G401.6 (cell line): ENCODE data around the gene RIPPLY2.
"Not testable (repeated sequence)": the region's sequence is repeated elsewhere in the genome, so short reads cannot be mapped to it uniquely, and the experiment has no call there.

Experiments used
- FAIRE-seq: peaks from 2 replicates; lab custom pipeline; 2012; peaks lifted over from hg19 to GRCh38; lab: Jason Lieb, UNC

Gene RIPPLY2, protein sequence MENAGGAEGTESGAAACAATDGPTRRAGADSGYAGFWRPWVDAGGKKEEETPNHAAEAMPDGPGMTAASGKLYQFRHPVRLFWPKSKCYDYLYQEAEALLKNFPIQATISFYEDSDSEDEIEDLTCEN

DNA sequence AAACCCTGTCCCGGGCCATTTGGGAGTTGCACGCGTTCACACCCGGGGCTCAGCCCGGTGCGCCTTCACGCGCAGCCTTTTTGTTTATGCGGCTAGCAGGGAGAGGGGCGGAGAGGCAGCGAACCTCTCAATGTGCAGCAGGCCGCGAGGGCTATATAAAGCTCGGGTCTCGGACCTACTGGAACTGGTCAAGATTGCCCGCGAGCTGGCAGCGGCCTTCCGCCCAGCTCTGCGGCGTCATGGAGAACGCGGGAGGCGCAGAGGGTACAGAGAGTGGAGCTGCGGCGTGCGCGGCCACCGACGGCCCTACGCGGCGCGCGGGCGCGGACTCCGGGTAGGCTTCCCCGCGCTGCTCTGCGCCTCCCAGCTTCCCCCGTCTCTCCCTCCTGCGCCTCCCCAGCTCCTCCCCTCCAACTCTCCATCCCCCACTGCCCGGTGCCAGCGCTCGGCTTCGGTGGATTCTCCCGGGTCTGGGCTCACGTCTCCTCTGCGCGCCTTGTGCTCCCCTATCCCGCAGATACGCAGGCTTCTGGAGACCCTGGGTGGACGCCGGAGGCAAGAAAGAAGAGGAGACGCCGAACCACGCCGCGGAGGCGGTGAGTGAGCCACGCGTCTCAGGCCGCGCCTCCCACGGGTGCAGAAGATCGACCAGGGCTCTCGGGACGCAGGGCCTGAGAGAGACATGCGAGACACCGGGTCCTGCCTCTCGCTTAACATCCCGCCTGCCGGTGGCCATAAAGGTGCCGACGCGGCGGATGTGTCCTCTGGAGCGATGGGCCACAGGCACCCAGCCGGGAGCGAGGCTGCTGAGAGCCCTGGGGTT, at the start of gene RIPPLY2:
TSS of gene RIPPLY2 (plus strand) at position 183 of the 823 bp plus-strand sequence. CDS start at position 240, 57 bp downstream.
- no peak for FAIRE-seq

- not testable (repeated sequence) for FAIRE-seq
Observed at GRCh38 chr6:83803492-83803891, 49.7 kb upstream of the RIPPLY2 start.

DNA sequence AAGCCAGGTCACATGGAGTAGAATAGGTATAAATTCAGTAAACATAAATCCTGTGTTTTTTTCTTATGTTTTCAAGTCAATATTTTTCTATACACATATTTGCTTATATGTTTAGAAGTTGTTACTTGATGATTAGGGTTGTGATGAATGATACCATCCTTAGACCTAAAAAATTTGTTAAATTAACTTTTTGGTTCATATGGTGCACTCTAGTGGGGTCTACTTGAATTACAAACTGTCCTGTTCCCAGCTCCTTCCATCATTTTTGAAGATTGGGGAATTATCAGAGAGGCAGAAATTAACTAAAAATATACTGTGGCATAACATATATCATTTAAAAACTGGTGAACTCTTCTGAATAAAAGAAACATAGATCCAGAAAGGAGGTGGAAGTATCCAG, 48.3 kb upstream of the RIPPLY2 start:
- no peak for FAIRE-seq

GRCh38 chr6:83808005-83808404, 45.2 kb upstream of the RIPPLY2 start:
- no peak for FAIRE-seq

DNA sequence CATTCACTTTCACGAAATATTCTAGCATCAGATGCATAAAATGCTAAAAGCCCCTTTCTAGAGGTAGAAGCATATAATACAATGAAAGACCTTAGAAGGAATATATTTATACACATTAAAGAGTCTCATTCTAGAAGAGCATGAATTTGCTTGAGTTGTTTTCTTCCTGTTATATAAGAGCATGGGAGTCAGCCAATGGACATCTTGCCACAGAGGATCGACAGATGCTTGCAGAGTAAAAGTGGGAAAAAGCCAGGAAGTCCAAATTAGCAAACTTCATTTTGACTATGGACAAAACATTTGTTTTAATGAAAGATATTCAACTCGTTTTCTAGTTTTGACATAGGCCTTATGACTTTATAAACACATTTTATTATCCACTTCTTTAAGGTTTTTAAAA, 44.2 kb upstream of the RIPPLY2 start:
- FAIRE-seq: no peak

DNA sequence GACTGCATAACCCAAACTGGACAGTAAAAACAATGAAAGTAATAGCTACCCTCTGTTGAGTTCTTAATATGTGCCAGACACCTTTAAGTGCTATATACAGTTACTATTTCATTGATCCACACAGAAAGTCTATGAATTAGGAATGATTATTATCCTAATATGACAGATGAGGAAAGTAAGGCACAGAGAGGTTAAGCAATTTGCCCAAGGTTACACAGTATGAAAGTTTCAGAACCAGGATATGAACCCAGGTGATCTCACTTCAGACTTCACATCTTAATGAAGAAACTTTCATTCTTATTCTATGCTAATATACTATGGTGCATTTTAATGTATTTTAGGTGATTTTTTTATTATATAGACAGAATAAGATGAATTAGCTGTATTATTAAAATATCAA, 40.6 kb upstream of the RIPPLY2 start:
- no peak for FAIRE-seq

DNA sequence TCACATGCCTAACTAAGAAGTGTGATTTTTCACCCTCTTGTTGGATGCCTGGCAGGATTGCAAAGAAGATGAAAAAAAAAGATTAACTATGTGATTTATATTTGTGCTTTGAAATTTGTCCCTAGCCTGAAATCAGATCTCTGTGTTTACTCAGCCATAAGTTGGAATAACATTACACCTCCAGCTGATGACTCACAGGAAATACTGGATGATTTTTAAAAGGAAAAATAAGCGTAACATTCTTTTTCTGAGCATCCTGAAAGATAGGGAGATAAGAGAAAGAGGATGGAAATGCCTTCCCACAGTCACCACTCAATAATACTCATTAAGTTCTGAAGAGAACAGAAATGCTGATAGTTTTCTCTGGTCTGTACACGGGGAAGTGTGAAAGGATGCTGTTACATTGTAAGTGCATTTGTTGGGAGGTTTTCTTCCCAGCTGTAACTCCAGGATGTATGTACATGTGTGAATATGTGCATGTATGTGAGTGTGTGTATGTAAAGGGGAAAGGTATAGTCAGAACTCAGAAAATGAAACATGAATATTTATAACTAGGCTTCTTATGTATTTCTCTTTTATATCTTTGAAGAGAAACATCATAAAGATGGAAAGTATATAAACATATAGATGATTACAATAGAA, 37.4 kb upstream of the RIPPLY2 start:
- FAIRE-seq: no peak

GRCh38 chr6:83822629-83823169, 30.5 kb upstream of the RIPPLY2 start:
- no peak for FAIRE-seq

- FAIRE-seq: no peak
Observed at GRCh38 chr6:83824388-83824801, 28.8 kb upstream of the RIPPLY2 start.

DNA sequence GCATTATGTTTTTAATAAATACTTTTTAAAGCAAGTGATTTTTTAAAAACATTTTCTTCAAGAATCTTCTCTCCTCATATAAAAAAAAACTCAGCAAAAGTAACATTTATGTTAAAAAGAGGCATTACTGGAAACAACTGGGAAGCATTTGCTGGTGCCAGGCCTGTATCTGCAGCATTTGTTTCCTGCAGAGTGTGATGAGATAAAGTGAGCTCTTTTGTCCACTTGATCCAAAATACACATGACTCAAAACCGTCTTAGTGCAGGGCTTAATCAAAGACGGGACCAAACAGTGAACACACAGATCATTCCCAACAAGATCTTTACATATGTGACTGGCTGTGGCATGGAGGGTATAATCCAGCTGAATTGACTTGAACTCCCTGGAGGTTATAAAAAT, 28.3 kb upstream of the RIPPLY2 start:
- FAIRE-seq: no peak

DNA sequence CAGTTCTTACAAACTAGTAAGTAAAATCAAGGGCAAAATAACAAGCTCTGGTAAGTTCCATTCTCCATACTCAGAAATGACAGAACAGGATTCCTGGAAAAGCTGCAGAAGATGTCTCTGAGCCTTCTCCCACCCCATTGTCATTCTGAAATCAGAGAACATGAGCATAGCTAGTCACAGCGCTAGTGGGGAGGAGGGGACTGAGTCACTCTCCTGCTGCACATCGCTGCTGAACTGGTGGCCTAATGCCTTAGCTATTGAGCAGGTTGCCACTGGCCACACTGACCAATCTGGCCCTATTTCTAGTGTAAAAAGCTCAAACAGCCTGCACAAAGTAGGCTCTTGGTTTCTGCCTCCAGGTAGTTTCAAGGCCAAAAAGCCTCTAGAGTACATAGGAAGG, 26.1 kb upstream of the RIPPLY2 start:
- FAIRE-seq: no peak

DNA sequence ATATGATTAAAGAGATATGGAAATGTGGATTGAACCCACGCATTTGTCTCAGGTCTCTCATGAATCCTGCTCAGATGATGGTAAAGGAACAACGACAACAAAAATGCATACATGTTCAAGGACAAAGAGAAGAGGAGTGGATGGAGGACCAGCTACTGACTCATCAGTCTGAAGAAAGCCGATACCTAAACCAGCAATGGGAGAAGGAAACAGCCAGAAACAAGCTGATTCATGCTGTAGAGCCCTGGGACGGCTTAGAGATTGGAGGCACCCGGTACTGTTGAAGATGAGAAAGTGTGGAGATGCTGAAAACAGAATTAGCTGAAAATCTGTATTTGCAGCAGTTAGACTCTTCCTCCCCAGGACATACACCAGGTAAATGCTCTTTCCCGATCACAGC, 14.4 kb upstream of the RIPPLY2 start:
- no peak for FAIRE-seq

DNA sequence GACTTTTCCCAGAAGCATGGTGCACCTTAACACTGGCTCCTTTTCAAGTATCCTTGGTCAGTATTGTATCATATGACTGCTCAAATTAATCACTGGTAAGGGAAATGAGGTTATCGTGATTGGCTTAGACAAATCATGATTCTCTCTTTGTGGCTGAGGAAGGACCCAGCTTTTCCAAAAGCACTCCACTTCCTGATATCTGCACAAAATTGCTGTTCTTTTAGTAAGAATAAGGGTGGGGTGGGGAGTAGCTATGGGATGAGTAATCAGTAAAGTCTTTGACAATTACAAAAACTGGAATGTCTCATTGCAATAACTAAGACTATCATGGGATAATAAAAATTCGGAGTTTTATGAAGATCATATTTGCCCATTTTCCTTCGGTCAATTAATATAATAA, 9.0 kb upstream of the RIPPLY2 start:
- FAIRE-seq: no peak

DNA sequence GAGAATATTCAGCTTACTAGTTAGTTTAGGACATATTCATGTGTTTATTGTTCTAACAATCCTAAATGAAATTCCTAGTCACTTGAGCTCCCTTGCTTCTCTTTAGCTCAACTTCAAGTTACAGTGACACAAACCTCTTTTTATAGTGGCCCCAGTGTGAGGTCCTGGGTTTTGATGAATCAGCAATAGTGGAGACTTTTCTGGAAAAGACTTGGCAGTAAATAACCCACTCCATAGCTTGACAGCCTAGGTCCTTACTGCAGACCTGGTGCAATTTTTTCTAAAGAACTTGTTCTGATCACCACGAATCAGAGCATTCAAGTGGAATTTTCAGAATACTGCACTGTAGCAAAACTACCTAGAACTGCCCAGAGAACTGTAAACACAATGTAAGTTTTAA, 6.9 kb upstream of the RIPPLY2 start:
- no peak for FAIRE-seq

DNA sequence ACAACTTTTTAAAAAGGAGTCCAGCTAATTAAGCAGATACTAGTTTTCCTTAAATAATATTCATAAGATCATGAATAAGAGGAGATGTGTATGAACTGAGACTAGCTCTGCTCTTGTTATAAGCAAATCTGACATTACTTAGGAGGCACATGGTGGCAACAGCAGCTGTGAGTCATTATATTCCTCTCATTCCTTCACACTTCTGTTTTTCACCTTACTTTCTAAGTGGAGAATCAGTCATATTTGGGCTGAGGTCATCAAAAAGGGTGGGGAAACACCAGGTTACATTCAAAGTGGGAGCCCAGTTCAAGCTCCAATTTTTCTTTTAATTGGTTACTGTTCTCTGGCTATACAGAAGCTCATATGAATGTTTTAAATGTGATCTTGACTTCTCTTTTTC, 6.0 kb upstream of the RIPPLY2 start:
- FAIRE-seq: no peak

DNA sequence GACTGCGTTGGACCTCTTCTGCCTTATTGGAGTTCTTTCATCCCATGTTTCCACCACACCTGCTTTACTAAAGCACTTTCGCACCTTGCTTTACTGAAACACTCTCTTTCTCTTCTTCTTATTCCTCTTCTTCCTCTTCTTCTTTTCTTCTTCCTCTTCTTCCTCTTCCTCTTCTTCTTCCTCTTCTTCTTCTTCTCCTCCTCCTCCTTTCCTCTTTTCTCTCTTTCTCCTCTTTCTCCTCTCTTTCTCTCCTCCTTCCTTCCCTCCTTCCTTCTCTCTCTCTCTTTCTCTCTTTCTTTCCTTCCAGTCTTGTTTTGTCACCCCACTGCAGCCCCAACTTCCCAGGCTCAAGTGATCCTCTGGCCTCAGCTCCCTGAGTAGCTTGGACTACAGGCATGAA, 4.0 kb upstream of the RIPPLY2 start:
- no peak for FAIRE-seq

GRCh38 chr6:83849610-83850009, 3.5 kb upstream of the RIPPLY2 start:
- FAIRE-seq: no peak

DNA sequence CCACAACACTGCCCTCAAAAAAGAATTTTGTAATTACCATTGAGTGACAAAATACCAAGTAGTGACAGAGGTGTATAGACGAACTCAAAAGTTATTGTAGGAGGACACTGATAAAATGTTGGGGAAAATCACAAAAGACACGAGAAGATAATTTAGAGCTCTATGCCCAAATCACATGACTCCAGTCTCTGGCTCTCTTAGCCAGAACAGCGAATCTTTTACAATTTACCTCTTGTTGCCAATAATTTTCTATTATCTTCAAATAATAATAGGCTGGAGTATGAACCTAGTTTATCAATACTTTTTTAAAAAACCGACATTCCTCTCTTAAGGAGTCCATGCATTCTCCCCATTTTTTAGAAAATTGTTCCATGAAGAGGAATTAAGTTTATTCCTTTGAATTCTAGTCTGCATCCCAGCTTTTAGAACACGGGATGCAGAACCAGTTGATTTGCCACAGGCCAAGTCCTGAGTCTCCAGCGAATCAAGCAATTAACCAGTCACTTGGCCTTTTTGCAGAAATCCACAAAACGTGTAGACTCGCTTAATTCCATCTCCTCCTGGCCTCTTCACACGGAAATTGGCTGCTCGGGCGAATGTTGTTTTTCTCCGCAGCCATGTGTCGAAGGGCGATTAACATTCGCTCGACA, 507 bp upstream of the RIPPLY2 start:
- FAIRE-seq: no peak

GRCh38 chr6:83854001-83854501, 891 bp downstream of the RIPPLY2 start:
- FAIRE-seq: no peak

DNA sequence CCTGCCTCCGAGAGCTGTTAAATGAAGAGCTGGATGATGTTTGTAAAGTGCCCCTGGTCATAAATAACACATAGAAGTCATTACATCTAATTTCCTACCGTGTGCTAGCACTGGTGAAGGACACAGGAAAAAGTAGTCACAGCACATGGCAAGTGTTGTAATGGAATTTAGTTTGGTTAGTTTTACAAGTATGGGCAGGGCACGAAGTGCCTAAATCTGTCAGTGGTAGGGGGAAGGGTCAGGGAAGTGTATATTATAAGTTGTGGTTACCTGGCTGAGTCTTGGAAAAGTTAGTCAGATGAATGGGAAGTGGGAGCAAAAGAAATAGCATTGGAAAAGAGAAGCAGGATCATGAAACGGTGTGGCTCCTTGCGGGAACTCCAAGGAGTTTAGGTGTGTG, 1.6 kb downstream of the RIPPLY2 start:
- no peak for FAIRE-seq

DNA sequence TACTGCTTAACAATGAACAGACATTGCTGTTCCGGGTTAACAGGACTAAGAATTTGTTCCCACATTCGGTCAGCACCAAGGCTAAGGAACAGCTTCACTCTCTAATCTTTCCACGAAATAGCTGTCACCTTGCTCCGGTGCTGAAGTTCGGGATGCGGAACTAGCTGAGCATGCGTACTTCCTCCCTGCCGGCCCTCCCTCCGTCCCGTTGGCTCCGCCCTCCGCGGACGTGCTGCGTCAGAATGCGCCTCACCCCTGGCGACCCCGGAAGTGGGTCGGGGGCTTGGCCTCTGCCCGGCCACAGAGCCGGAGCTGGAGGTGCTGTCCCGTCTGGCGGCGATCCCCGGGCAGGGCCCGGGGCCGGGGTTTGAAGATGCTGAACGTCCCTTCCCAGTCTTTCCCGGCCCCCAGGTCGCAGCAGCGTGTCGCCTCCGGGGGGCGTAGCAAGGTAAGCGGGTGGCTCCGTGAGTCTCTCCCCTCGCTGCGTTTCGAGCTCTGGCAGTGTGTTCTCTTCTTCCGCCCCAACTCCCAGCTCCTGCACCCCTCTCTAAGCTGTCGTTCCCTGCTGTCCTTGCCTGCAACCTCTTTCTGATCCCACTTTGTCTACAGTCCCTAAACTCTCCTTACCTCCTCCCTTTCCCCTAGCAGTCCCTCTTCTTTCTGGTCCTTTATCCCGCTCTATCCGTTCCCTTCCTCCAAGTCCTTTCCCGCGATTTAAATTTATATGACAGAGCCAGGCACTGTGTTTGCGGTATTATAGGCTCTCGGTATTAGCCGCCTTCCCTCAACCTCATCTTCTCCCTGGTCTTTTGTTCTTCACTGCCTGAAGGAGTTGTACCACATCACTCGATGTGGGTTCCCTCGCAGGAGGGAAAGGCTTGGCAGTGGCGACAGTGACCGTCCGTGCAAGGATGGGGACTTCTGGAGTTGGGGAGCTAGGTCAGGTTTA, 6.5 kb downstream of the RIPPLY2 start, which contains the start of gene CYB5R4:
TSS of gene CYB5R4 (plus strand) at position 280 of the 949 bp plus-strand sequence. CDS start at position 374, 94 bp downstream.
- FAIRE-seq: peak; percentile 90
